Superior temporal gyrus (tissue), 1 donor: ENCODE results near the gene SCYGR1.

ENCODE experiments used
- DNase-seq: peaks from one replicate; pipeline ENCODE4 v3.0.0-alpha.2; 2016; ENCODE audit errors: extremely low spot score

The SCYGR1 gene

DNA sequence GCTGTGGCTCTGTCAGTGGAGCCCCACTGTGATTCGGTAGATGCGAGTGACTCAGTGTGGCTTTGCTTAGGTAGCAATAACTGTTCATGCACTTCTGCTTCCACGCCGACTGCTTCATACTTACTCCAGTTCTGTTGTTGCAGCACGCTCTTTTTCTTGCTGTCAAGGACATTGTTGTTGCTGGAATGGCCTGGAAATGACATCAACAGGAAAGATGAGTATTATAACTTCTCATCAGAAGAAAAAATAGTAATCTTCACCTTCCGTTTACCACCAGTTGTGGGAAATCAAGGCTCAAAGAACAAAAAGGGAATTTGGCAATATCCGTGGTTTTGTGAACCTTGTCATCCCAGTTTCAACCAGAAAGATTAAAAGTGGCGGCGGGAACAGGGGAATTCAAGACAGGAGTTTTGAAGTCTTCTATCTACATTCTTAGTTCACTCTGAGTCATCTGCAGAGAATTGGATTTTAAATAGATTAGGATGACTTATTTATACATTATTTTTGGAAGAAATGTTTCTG, 16.9 kb downstream of the SCYGR1 start:
- DNase-seq: no peak

DNA sequence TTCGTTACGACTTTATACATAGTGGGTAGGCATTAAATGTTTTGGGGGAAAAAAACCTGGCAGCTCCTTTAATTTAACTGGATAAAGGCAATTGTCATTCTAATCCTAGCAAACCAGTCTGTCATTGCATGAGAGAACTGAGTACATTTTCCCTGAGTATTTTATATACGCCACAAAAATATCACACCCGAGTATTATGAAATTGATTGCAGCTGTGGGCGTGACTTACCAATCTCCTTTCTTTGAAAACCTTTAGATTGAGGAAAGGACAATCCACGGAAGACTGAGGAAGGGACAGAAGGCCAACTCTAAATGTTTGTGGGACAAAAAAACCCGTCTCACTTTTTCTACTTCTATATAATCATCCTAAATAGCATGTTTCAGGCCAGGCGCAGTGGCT, 17.7 kb downstream of the SCYGR1 start:
- no peak for DNase-seq

DNA sequence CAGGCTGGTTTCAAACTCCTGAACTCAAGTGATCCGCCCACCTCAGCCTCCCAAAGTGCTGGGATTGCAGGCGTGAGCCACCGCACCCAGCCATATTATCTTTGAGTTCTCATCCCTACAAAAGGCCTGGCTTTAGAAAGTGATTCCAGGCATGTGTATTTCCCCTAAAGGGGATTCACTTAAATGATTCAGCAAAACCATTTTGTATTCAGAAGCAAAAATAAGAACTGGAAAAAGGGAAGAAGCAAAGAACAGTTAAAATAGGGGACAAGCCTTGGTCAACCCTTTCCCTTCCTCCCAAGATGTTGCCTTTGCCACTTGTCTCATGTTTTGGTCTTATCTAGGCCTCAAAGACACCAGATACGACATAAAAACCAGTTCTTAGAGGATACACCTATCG, 19.2 kb downstream of the SCYGR1 start:
- no peak for DNase-seq

DNA sequence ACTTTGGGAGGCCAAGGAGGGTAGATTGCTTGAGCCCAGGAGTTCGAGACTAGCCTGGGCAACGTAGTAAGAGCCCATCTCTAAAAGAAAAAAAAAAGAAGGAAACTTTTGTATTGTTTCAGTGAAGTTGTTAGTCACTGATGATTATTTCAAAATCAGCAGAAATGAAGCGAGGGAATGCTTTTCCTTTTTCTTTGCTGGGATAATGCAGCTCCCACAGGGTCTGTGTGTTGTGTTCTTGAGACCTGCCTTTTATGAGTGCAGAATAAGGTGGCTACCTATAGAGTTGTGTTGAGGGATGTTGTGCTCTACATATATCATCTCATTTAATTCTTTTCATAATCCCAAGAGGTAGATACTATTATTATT, 20.3 kb downstream of the SCYGR1 start:
- no peak for DNase-seq

DNA sequence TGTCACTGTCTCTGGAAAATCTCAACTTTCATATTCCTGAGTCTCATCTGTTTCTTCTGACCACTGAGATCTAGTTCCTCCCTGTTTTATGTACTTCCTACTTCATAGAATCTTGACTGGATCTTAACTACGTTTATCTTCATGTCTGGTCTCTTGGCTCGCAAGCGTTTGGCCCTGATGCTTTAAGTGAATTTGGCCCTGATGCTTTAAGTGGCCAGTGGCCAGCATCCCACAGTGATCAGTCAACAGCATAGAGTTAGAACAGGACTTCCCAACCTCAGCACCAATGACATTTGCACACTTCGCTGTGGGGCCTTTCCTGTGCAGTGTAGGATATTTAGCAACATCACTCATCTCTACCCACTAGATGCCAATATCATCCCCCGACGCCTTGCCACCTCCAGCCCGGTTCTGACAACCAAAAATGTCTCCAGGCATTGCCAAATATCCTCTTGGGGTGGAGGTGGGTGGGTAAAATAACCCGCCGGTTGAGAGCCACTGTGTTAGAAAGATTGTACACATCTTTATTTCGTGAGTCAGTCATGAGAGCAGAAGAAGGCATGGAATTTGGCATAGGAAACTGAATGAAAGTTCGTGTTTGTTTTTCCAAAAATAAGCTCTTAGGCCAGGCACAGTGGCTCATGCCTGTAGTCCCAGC, 20.9 kb downstream of the SCYGR1 start:
- DNase-seq: no peak

DNA sequence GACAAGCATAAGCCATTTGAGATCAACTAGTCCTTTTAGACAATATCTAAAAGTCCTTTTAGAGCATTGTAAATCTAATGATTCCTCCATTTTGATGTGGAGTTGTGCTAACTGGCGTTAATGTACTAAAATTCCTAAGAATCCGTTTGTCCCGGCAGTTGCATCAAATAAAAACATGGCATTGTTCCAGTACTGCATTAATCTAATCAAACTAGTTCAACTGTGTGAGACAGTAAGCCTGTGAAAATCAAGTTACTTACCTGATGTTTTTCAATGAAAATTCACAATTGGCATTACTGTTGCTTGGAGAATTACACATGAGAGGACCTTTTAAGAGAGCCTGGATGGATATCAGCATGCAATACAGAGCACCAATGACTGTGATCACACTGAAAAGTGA, 21.9 kb downstream of the SCYGR1 start:
- no peak for DNase-seq

DNA sequence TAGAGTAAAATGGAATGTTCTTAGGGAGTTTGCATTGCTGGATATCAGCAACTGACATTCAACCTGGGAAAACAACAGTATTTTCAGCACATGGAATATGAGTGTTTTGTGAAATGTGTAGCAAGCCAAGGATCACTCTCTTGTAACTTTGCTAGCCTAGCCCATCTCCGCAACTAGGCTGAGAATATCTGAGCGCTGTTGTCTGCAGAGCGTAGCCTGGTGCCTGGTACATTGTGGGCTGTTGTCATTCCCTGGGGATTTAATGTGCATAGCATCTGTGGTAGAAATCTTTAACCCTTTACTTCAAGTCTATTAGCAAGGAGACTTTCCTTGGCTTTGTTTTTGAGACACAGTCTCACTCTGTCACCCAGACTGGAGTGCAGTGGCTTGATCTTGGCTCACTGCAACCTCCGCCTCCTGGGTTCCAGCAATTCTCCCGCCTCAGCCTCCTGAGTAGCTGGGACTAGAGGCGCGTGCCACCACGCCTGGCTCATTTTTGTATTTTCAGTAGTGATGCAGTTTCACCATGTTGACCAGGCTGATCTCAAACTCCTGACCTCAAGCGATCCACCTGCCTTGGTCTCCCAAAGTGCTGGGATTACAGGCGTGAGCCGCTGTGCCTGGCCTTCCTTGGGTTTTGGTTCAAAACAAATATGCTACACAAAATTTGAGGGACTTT, 23.0 kb downstream of the SCYGR1 start:
- DNase-seq: peak; percentile 56

DNA sequence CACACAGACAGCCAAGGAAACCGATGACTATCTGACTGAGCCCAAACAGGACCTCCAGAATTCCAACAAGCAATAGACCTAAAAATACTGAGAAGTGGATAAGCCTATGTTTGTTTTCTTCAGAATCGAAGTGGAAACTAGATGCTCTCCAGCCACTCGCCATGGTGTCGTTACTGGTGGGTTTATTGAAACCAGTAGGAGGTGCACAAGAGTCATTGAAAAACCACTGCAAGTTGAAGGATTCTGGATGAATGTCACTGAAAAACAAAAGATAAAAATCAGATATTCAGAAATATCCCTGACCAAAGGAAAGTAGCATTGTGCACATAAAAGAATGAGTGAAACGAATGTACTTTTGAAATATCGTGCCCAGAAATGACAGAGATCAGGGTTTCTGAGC, 24.0 kb downstream of the SCYGR1 start:
- DNase-seq: no peak

DNA sequence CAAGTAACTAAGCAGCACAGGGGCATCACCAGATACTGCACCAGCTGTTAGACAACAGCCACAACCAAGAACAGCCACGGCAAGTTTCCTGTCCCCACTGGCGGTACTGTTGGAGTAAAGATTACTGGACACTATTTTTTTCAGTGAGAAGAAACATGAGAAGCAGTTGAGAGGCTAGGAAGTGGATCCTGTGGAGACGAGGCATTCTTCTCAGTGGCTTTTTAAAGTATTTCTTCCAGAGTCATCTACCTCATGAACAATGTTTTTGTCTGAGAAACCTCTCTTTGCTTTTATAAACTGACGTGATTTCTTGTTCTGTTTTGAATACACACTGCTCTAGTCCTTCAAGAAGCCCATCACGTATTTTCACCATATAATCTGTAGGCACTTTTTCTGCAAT, 27.4 kb downstream of the SCYGR1 start:
- DNase-seq: no peak

DNA sequence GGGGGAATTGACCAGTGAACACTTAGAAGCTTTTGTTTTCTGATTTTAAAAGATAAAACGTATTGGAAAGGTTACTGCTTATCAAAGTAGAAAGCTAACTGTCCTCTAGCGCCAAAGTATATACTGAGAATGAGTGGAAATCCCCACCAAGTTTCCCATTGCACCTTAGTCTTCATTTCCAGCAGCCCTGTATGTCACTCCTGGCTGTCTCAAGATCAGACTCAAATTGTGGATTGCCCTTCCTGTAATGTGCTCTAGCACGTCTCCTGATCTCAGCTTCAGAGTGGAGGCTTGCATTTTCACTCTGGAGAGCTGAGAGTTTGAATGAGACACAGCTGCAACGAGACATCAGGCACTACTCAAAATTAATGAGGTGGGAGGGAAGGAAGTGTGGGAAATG, 36.1 kb downstream of the SCYGR1 start:
- DNase-seq: no peak

DNA sequence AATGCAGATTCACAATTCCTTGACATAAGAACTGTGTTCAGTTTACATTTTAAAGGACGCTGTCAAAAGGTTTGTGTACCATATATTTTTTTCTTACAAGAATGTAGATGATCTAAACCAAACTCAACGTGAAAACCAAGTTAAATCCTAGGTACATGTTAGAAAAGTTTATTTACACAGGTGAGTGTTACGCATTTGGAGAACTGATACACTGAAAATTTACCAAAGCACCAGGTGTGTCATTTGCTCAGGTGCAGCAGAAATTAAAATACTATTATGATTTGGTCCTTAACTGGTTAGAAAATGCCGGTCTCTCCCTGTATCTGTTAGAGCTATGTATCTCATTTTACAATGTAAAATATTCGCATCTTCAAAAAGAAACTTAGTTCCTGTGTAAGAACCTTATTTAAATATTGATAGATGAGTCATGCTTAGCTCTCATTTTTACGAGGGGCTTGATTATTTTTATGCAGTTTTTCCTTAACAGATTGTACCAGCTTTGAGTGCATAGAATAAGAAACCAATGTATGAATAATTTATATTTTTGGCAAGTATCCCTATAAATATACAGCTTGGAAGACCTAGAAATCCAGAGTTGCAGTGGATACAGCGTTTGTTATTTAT, 37.6 kb downstream of the SCYGR1 start:
- no peak for DNase-seq

DNA sequence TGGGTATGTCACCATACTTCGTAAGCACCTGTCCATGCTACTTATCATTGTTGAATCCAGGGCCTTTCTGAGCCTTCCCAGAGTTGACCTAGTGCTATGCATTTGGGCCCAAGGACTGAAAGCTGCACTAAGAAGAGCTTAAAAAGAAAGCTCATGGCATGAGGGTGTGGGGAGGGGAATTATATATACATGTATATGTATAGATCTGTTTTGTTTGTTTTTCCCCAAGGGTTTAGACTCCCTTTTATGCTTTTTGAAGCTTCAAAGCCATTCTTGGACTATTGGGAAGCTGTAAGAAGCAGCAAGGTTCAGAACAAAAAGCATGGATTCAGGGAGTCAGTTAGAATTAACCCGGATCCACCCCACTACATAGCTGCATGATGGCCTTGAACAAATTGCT, 39.4 kb downstream of the SCYGR1 start:
- no peak for DNase-seq

DNA sequence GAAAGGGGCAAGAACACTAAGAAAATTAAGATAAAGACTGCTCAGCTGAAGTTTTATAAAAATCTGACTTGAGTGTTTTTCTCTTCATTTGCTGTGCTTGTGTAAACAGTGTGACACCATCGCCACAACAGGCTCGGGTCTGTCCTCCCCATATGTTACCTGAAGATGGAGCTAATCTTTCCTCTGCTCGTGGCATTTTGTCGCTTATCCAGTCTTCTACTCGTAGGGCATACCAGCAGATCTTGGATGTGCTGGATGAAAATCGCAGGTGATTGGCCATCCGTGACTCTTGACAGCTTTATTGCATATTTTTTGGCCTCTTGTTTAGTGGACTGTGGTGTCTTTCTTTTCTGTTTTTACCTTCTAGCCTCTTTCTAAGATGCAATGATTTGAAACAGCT, 40.6 kb downstream of the SCYGR1 start:
- no peak for DNase-seq

DNA sequence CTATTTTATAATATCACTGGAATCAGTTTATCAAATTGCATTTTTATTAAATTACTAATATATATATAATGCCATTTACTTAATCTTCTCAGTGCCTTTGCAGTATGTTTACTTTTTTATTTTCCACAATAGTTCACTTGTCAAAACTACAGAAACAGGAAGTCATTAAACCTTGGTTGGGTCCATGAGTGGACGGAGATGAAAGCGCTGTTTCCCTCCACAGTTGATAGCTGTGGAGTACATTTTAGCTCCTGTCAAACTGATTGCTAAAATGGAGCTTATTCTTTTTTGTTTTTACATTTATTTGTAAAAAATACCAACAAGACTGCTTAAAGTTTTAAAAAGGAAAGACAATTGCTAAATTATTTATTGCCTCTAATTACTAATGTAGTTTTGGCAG, 43.5 kb downstream of the SCYGR1 start:
- DNase-seq: no peak

DNA sequence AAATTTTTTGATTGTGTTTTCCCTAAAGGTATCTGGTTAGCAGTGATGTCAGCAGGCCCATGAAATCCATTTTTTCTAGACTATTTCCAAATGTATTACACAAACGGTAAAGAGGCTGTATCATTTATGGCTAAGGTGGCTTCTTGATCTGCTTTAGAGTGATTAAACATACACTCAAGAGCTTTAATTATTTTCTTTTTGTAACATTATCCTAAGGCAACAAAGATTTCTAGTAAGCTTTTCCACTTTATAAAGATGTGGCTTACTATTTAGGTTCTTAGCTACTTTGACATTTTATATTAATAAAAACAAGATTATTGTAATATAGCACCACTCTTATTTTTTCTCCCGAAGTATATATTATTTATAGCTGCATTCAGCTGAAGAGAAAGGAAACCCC, 46.2 kb downstream of the SCYGR1 start:
- no peak for DNase-seq

DNA sequence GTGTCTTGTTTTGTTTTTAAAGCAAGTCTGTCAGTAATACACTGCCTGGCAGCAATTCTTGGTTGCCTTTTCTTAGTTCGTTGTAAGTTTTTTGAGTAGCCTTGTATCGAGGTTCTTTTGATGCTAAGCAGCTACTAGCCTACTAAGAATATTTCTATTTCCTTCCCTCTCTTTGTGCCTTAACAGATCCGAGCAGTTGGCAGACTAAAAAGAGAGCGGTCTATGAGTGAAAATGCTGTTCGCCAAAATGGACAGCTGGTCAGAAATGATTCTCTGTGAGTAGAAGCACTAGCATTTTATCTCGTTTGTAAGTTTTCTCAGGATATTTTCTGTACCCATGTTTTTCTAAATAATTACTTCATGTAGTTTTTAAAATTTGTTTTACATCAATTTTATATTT, 47.6 kb downstream of the SCYGR1 start:
- peak; percentile 76 for DNase-seq

DNA sequence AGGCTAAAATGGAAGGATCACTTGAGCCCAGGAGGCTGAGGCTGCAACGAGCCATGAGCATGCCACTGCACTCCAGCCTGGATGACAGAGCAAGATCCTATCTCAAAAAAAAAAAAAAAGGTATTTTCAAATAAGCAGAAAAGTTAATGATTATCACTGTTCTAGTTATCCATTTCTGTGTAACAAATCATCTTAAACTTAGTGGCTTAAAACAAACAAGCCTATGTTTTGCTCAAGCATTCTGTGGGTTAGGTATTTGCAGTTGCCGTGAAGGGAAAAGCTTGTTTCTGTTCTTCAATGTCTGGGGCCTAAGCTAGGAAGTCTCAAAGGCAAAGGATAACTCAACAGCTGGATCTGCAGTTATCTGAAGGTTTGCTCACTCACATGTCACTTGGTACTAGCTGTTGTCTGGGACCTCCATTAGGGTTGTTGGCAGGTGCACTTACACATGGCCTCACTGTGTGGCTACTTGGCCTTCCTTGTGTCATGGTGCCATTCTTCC, 48.6 kb downstream of the SCYGR1 start:
- DNase-seq: no peak
